Measurements from ENCODE around the gene PRKCA.

Gene PRKCA

DNA sequence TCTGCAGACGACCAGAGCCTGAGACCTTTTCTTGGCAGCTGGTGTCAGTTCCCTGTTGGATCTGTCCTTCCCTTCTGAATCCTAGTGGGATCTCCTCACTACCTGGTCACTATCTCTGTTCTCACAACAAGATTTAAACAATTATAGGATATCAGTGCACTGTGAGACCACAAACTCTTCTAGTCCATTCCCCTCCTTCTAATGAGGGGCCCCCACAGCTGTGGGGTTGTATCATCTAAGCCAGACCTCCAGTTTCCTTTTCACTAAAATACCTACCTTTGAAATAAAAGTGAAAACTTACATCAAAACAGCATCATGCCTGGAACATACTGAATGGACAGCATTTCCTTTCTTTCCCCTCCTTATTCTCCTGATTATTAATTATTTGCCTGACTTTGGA lies 233.2 kb downstream of the PRKCA start:
- in situ Hi-C loops (cut with MboI; ENCODE audit: low sequenced_read_pairs), result no loop called here

DNA sequence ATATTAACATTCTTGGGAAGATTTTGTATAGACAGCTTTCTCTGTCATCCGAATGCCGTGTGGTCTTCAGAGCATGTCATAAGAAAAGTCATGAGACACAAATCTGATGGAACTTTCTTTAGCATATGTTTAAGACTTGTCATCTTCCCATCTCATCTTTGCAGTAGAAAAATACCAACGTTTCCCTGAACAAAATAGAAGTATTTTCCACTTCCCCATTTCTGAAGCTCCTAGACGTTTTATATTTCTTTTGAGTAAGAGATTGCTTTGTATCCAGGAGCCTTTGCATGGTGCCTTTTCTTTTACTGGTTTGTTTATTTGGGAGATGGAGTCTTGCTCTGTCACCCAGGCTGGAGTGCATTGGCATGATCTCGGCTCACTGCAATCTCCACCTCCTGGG lies 235.1 kb downstream of the PRKCA start:
- in situ Hi-C loops (cut with MboI; ENCODE audit: low sequenced_read_pairs), result no loop called here

DNA sequence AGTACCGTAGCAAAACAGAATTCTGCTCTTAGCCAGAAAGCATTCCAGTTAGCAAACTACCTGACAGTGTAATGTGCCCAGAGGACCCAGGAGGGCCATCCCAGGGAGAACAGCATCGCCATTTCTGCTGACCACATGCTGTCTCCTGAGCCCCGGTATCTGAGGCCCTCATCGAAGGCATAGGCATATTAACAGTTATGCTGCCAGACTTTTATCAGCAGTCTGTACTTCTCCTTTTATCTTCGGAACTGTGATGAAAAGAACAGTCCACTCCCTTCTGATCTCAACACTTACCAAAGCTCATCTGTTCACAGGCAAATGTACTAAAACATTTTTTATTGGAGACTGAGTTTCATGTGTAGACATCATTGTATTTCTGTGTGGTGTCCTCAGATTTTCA lies 236.4 kb downstream of the PRKCA start:
- in situ Hi-C loops (cut with MboI; ENCODE audit: low sequenced_read_pairs), result no loop called here

DNA sequence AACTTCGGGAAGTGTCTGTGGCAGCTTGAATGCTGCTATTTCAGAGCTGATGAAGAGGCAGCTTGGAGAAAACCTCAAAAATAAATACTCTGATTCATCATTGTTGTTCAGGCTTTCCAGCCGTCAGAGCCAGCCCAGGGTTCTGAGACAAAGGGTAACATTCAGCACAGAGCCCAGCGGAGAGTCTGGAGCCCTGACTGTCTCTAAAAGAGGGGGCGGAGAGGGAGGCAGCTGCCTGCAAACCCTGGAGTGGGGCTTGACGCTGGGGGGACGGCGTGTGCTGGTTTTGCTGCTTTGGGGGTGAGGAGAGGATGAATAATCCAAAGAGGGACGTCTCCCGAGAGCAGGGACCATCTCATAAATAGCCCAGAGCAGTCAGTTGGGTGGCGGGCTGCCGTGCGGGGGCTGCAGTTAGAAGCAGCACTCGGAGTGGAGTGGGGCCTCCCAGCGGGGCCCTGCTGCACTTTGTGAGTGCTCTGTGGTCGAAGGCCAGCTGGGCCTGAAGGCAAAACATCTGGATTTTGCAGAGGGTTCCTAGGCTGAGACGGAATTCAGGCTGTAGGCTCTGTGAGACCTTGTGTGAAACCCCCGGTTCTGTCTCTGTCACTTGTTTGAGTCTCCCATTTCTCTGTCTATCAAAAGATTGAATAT lies 237.8 kb downstream of the PRKCA start:
- in situ Hi-C loops (cut with MboI; ENCODE audit: low sequenced_read_pairs), result no loop called here

DNA sequence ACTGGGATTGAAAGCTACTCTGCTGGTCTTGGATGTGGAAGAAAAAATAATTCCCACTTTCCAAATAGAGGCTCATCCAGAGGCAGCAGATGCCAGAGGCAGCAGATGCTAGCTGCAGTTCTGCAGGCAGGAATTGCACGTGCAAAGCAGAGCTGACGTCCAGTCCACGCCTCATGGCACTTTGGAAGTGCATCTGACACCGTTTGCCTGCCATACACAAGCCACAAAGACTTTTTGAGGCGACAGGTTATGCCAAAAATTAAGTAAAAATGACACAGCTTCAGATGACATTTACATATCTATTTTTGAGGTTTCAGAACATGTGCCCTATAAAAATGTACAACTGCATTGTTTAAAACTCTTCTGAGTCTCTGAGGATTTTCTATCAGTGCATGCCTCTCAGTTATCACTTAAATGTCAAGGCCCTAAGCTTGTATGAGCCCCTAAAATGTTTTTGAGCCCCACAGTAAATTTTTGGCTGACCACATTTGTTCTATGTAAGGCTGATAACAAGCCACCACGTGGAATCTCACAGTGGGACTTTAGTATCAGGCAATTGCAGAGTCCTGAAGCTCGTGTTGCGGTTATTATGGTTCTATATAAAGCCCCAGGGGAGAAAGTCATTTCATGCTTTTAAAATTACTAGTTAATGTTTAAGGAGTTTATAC lies 239.2 kb downstream of the PRKCA start:
- in situ Hi-C loops (cut with MboI; ENCODE audit: low sequenced_read_pairs), result no loop called here

DNA sequence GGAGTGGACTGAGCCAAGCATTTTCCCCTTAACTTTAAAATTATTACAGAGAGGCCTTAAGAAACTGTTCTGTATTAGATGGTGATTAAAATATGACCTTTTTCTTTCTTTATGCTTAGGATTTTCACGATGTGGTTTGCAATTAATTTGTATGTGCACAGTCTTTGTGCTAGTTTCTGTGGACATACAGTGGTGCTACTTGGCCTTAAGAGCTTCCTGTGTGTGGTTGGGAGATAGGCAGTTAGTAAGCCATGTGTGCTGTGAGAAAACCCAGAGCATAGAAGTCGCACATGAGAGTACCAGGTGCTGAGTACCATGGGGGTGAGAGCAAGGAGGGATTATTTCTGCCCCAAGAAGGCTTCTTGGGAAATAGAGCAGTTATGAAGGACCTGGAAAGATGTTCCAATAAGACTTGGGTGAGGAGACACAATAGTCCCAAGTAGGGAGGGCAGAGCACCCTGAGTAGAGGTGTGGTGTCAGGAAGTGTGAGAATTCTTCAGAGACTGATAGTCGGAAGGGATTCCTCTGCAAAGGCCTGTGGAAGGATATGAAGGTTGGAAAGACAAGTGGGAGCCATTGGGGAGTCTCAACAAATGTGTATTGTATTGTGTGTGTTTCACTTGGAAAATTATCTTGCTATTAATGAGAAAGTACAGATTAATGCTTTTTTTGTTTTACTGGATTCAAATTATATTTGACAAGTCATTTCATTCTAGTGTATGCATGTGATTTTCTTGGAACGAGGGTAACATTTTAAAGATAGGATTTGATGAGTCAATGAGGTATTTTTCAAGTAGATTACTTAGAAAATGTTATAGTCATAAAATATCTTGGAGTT lies 239.9 kb downstream of the PRKCA start:
- in situ Hi-C loops (cut with MboI; ENCODE audit: low sequenced_read_pairs), result no loop called here

DNA sequence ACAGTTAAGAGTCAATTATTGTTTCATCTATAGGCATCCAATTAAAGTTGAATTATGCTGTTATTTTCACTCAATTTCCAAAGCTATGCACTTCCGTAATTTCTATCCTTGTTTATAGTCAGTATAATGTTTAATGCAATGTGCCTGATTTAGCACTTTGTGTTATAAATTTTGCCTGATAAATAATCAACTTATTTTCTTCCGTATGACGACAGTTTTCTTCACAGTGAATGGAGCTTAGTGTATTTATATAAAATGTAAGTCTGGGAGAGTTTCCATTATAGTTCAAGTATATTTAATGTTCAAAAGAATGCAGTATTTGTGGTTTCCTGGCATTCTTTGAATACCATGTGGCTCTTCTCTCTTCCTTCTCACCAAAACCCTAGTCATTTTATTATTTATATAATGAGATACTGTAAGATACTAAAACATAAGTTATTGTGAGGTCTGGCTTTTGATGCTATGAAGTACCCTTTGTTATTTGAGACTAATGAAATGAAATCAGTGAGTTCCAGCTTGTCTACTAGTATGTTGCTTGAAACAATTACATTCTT lies 240.6 kb downstream of the PRKCA start:
- in situ Hi-C loops (cut with MboI; ENCODE audit: low sequenced_read_pairs), result no loop called here

DNA sequence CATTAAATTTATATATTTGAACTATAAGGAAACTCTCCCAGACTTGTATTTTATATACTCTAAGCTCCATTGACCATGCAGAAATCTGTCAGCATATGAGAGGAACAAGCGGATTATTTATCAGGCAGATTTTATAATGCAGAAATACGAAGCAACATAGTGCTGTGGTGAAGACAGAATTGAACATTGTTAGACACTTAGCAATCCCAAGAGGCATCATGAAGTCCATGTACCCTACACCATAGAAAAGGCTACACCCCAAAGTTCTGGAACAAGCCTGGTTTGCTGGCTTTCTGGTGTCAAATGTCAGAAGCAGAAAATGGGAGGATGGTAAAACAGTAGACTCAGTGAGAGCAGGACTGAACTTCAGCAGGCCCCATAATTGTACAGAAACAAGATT lies 241.1 kb downstream of the PRKCA start:
- in situ Hi-C loops (cut with MboI; ENCODE audit: low sequenced_read_pairs), result no loop called here

DNA sequence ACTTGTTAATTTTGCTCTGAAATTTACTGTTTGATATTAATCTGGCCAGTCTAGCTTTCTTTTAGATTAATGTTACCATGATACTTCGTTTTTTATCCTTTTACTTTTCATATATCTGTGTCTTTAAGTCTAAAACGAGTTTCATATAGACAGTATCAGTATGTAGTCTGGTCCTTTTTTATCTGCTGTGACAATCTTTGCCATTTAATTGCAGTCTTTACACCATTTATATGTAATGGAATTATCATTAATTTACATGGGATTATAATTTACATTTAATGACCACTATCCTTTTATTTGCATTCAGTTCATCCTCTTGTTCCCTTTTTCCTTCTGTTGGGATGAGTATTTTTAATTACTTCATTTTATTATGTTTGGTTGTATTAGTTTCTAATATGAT lies 243.5 kb downstream of the PRKCA start:
- in situ Hi-C loops (cut with MboI; ENCODE audit: low sequenced_read_pairs), result no loop called here

DNA sequence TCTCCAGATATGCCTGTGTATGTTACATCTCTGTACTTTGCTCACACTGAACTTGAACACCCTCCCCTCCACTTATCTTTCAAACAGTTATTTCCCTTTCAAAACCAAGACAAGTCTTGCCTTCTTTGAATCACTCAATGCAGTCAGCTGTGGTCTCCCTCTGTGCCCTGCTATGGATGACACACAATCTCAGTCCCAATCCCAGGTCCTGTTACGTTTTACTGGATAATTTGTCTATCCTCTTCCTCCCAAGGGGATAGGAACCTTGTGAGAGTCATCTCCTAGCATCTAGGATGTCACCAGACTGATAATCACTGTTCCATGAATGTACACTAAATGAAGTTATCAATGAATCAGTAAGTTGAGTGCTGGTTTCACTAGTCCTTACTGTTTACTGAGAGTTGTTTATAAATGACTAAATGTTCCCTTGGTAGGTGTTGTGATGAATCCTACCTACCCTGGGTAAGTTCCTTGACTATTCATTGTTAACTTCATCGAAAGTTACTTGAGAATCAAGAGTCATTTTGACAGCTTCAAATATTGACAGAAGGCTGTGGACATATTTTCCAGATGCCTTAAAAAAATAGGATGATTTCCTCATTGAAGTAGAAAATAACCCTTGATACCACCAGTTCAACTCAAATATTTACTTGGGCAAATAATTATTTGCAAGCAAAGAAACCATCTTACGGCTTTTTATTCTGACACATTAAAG lies 244.9 kb downstream of the PRKCA start:
- in situ Hi-C loops (cut with MboI; ENCODE audit: low sequenced_read_pairs), result no loop called here

DNA sequence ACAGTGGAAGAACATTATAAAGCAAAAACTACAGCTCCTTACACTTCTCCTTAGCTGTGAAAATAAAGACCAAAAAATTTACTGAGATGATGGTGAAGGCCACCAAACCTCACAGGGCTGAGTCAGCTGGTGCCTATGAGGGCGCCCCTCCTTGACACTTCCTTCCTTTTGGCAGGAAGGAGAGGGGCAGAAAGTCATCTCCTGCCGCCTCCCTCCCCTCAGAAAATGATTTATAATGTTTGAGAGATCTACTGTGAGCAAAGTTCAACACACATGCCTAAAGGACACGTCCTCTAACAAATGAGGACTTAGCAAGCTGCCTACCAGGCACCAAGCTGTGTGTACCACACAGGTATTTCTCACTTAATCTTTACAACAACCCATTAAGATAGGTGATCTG lies 245.7 kb downstream of the PRKCA start:
- in situ Hi-C loops (cut with MboI; ENCODE audit: low sequenced_read_pairs), result no loop called here

DNA sequence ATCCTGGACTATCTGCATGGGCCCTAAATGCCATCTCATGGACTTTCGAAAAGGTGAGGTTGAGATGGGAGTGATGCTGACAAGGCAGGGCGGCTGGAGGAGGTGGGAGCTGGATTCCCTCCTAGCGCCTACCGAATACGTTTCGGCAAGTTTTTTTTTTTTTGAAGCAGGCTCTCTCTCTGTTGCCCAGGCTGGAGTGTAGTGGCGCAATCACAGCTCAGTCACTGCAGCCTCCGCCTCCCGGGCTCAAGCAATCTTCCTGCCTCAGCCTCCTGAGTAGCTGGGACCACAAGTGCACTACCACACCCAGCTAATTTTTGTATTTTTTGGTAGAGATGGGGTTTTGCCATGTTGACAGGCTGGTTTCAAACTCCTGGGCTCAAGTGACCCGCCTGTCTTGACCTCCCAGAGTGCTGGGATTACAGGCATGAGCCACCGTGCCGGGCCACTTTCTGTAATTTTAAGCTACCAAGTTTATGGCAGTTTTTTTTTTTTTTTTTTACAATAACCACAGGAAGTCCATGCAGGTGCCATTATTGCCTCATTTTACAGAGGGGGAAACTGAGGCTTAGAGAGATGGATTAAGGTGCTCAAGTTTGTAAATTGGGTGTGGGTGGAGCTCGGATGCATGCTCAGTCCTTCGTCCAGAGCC lies 246.4 kb downstream of the PRKCA start:
- in situ Hi-C loops (cut with MboI; ENCODE audit: low sequenced_read_pairs), result no loop called here

DNA sequence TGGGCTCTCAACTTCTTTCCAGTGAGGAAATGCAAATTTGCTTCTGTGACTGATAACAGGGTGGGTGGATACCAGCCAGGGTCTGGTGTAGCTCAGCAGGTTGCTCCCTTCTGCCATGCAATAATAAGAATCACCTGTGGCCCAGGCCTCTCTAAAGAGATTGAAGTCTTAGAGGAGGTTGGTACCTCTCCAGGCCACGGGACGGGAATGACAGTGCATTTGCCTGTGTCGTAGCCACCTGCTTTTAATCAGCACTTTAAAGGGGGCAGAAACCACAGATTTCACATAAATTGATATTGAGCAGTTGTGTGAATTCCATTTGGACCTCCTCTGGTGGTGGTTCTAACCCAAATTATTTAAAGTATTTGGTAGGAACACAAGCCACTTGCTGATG lies 246.9 kb downstream of the PRKCA start:
- in situ Hi-C loops (cut with MboI; ENCODE audit: low sequenced_read_pairs), result no loop called here

DNA sequence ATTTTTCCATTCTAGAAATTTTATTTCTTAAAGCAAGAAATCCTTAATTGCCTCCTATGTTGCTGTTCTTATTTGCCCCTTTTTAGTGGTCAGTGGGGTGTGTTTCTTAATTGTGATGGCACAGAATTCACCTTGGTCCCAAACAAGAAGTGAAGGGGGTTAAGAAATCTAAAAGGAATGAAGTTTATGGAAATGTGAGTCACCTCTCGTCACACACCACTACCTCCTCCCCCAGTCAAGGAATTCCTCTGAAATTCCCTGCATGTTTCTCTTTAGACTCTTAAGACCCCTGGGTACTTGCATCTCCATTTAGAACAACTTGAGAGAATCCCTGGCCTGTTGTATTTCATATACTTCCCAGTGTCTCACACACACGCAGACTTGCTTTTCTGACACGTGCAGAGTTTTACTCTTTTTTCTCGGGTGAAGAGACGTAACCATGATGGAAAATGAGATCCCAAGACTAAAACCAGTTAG lies 247.4 kb downstream of the PRKCA start:
- in situ Hi-C loops (cut with MboI; ENCODE audit: low sequenced_read_pairs), result no loop called here

DNA sequence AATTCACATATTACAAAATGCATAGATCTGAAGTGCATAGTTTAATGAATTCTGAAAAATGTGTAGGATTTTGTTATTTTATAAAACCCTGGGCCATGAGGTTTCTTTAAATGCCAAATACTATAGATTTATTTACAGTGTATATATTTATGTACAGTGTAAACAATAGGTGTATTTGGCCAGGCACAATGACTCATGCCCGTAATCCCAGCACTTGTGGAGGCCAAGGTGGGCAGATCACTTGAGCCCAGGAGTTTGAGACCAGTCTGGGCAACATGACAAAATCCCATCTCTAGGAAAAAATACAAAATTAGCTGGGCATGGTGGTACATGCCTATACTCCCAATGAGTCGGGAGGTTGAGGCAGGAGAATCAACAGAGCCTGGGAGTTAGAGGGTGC lies 249.4 kb downstream of the PRKCA start:
- in situ Hi-C loops (cut with MboI; ENCODE audit: low sequenced_read_pairs), result no loop called here

DNA sequence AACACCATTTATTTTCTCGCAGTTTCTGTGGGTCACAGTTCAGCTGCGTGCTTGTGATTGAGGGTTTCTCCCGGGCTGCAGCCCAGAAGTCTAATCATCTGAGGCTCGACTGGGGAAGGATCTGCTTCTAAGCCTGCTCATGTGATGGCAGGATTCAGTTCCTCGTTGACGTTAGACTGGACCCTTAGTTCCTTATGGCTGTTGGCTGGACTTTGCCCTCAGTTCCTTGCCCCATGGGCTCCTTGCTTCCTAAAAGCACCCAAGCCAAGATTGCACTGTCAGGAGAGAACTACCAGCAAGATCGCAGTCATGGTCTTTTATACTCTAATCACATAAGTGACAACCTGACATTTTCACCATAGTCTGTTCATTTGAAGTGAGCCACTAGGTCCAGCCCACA lies 250.0 kb downstream of the PRKCA start:
- in situ Hi-C loops (cut with MboI; ENCODE audit: low sequenced_read_pairs), result no loop called here

DNA sequence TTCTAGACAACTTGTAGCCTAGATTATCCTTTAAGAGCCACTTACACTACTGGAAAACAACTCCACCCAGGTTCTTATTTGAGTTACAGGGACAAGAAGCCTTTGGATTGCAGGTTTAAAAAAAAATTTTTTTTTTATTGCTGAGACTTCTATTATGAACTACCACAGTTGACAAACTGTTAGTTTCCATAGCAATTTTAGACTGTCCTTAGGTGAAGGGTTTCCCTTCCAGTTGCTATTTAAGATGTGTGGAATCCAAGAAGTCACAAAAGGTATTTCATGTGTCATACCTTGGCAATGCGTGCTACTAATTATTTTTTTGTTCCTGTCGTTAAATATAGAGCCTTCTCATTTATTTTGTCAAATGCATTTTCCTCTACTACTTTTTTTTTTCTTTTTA lies 253.2 kb downstream of the PRKCA start:
- in situ Hi-C loops (cut with MboI; ENCODE audit: low sequenced_read_pairs), result no loop called here

DNA sequence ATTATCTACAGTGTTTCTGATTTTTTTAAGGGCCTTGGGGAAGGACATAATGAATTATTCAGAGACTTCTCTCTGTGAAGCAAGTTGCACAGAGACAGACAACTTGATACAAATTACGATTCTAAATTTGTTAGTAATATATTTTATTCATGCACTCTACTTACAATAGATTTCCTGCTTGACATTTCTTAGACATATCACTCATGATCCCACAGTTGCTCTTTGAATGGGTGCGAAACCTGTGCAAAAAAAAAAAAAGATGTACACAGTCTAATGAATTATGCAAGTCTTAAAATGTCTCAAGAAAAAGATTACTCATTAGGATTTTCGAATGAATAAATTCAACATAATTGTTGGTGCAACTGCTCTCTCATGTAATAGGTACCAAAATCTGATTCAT lies 254.8 kb downstream of the PRKCA start:
- in situ Hi-C loops (cut with MboI; ENCODE audit: low sequenced_read_pairs), result no loop called here

DNA sequence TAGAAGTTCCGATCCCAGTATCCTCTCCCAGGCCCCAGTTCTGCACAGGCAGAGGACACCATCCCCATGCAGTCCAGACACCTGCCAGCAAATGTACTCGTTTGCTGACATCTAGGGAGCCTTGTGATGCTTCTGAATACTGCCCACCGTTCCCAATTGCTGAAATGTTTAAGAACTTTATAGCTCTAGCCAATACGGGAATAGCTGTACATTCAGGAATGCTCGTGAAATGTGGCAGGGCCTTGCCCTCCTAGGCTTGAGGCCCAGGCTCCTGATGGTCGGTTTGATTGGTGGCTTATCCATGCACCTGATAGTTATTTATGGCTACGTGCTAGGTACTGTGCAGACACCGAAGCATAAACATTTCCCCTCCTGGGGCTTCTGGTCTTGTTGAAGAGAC lies 255.5 kb downstream of the PRKCA start:
- in situ Hi-C loops (cut with MboI; ENCODE audit: low sequenced_read_pairs), result no loop called here

DNA sequence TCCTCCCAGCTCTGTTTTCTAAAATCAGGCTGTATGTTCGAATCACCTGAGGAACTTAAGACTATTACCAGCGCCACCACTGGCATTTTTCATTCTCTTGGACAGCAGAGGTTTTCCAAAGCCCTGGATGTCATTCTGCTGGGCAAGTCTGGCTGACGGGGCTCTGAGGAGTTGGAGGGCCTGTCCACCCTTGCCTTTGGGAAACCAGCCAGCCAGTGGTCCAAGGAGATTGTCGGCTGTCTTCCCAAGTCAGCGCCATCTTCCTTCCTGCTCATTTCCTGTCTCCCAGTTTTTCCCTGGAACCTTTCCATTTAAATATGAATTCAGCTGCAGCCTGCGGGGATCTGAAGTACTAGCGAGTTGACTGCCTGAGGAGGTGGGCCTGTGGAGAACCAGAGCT lies 258.3 kb downstream of the PRKCA start:
- in situ Hi-C loops (cut with MboI; ENCODE audit: low sequenced_read_pairs), result no loop called here

DNA sequence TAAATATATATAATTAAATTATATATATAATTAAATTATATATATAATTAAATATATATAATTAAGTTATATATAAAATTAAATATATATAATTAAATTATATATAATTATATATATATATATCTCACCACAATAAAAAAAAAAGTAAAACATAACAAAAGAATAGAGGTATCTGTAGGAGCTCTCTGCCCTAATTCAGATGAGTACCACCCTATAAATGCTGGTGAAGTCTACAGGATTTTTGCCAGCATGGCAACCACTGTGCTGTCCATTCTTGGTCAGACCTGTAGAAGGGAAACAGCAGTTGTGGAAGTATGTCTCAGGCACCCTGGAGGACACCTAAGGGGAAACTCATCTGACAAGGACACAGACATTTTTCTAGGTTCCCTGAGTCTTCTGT lies 259.7 kb downstream of the PRKCA start:
- in situ Hi-C loops (cut with MboI; ENCODE audit: low sequenced_read_pairs), result no loop called here

Data from hTERT RPE-1 (cell line).